PFSK-1 (cell line): ENCODE data around the gene PTPRA.

Experiments used
- POLR2AphosphoS5 ChIP-seq: IDR thresholded peaks from 2 replicates; pipeline ENCODE4 v1.6.1; 2012; ENCODE audit warnings: low read depth, mild to moderate bottlenecking, control low read depth, low read length, moderate library complexity
- REST ChIP-seq, 2 experiments: IDR thresholded peaks; 2 replicates each; pipeline versions ENCODE4 v1.6.1 to v1.8.0; 2011 to 2012; ENCODE audit warnings: low read depth in 2 of 2, low read length in 2 of 2, control low read depth in 1 of 2, inconsistent platforms in 1 of 2, mild to moderate bottlenecking in 1 of 2, moderate library complexity in 1 of 2; ENCODE audit not compliant: insufficient read depth in 1 of 2
- TAF1 ChIP-seq: IDR thresholded peaks from 2 replicates; pipeline ENCODE4 v1.6.1; 2012; ENCODE audit warnings: low read length, control low read depth, borderline replicate concordance; ENCODE audit not compliant: insufficient read depth

DNA sequence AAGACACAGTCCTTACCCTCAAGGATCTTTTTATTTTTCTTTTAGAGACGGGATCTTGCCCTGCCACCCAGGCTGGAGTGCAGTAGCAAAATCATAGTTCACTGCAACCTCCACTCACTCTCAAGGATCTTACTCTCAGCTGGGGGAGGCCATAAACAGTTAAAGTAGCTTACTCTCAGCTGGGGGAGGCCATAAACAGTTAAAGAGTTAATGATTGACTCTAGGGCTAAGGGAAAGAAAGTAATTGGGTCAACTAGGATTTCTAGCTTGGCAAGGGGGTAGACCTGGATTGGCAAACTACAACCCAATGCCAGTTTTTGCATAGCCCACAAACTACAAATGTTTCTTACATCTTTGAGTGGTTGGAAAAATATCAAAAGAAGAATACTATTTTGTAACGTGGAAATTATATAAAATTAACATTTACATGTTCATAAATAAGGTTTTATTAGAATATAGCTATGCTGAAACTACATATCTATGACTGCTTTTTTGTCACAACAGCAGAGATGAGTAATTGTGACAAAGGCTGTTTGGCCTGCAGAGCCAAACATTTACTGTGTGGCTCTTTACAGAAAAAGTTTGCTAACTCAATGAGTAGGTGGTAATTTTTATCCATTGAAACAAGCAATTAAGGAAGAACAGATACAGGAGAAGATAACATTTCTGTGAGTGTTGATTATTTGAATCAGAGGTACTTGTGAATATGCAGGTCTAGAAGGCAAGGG is 46.4 kb downstream of the PTPRA start:
- TF ChIP-seq POLR2AphosphoS5 (no peak), TAF1 (no peak), REST (IDR thresholded peaks at IDR 0.05; ENCODE audit: insufficient read depth in 1 of 2, low read depth in 2 of 2, low read length in 2 of 2) (no peak)
